ENCODE results near the gene MCL1.
"Not testable (repeated sequence)": the region's sequence is repeated elsewhere in the genome, so short reads cannot be mapped to it uniquely, and the experiment has no call there.

MCL1 gene

DNA sequence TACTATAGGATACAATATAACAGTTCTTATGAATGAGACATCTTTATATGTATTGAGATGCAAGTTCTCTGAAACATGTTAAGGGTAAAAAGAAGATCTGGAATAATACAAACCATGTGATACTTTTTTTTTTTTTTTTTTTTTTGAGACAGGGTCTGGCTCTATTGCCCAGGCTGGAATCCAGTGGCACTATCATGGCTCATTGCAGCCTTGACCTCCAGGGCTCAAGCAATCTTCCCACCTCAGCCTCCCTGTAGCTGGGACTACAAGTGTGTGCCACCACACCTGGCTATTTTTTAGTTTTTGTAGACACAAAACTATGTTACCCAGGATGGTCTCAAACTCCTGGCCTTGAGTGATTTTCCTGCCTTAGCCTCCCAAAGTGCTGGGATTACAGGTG is 22.1 kb upstream of the MCL1 start:
- DNase-seq = no peak

DNA sequence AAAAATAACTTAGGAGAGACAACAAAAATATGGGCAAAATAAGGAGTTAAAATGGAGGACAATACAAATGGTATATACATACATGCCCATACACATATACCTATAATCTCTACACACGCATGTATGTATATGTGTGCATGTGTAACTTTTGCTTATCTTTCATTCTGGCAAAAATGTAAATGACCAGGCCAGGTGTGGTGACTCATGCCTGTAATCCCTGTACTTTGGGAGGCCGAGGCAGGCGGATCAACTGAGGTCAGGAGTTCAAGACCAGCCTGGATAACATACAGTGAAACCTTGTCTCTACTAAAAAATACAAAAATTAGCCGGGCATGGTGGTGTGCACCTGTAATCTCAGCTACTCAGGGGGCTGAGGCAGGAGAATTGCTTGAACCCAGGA is 18.9 kb upstream of the MCL1 start:
- not testable (repeated sequence) for DNase-seq

DNA sequence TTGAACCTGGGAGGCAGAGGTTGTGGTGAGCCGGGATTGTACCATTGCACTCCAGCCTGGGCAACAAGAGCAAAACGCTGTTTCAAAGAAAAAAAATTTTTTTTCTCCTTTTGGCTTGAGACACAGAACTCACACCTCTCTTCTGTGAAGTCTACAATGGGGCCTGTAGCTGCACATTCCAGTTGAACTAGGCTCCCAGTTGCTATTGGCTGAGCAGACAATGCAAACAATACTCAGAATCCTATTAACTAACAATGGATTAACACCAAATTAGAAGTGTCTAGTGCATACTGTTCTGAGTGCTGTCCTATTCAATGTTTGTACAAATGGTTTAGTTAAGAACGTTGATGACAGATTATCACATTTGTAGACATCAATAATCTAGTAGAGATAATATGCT is 17.6 kb upstream of the MCL1 start:
- DNase-seq = no peak

DNA sequence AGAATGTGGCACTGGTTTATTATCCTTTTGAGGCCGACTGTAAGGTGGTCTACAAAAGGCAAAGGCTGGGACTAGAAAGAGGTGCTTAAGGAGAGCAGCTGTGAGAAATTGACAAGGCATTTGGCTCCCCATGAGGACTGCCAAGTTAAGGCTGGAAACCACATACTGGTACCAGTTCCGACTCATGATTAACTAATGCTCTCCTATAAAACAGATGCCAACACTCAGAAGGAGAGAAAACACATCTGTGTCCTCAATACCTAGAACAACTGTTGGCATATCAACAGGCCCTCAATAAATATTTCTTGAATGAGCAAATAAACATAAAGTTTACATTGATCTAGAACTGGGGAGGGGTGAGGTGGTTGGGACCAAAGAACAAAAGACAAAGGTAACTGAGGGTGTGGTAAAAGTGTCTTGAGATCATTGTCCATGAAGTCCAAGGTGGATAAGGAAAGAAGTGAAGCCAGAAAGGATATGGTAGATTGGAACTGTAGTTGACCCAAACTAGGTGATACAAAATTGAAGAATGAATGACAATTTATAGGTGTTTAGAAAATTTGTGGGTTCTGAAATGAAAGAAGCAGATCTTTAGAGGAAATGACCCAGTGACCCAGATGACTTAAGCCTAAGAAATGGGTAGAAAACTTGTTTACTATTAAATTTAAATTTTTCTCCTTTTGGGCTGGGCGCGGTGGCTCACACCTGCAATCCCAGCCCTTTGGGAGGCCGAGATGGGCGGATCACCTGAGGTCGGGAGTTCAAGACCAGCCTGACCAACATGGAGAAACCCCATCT is 16.9 kb upstream of the MCL1 start:
- DNase-seq = no peak

DNA sequence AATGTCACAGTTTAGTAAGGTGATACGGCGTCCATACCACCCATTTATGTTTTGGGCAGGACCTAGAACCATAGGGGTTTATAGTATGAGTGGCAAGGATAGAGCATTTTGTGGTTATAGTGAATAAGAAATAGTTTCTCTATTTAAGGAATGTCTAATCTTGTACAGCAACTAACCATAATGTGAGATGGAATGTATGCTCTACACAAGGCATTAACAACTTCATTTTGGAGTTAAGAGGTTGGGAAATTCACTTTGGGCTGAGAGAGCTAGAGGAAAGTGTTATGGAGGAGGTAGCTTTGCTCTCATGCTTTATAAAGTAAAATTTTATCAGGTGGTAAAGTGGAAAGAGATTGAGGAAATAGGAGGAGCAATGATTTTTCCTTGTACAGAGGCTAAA is 3.0 kb upstream of the MCL1 start:
- no peak for DNase-seq

DNA sequence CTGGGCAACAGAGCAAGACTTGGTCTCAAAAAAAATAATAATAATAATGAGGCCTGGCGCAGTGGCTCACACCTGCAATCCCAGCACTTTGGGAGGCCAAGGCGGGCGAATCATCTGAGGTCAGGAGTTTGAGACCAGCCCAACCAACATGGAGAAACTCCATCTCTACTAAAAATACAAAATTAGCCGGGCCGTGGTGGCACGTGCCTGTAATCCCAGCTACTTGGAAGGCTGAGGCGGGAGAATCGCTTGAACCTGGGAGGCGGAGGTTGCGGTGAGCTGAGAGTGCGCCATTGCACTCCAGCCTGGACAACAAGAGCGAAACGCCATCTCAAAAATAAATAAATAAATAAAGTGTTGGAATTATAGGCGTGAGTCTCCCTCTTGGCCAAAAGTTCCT is 2.6 kb upstream of the MCL1 start:
- DNase-seq = not testable (repeated sequence)

DNA sequence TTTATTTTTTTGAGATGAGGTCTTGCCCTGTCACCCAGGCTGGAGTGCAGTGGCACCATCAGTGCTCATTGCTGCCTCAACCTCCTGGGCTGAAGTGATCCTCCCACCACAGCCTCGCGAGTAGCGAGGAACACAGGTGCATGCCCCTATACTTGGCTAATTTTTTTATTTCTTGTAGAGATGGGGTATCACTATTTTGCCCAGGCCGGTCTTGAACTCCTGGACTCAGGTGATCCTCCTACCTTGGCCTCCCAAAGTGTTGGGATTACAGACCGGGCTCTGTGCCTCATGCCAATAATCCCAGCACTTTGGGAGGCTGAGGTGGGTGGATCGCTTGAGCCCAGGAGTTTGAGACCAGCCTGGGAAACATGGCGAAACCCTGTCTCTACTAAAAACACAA is 2.0 kb upstream of the MCL1 start:
- DNase-seq = not testable (repeated sequence)

DNA sequence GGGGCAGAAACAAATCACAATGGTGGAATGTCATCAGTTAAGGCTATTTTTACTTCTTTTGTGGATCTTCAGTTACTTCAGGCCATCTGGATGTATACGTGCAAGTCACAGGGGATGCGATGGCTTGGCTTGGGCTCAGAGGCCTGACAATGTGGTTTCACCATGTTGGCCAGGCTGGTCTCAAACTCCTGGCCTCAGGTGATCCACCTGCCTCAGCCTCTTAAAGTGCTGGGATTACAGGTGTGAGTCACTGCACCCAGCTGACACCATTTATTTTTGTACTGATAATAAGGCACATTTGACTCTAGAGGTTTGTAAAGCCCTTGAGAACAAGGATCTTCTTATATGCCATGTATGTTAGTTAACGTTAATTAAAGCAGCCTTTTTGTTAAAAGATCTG is 1.6 kb upstream of the MCL1 start:
- DNase-seq = not testable (repeated sequence)

DNA sequence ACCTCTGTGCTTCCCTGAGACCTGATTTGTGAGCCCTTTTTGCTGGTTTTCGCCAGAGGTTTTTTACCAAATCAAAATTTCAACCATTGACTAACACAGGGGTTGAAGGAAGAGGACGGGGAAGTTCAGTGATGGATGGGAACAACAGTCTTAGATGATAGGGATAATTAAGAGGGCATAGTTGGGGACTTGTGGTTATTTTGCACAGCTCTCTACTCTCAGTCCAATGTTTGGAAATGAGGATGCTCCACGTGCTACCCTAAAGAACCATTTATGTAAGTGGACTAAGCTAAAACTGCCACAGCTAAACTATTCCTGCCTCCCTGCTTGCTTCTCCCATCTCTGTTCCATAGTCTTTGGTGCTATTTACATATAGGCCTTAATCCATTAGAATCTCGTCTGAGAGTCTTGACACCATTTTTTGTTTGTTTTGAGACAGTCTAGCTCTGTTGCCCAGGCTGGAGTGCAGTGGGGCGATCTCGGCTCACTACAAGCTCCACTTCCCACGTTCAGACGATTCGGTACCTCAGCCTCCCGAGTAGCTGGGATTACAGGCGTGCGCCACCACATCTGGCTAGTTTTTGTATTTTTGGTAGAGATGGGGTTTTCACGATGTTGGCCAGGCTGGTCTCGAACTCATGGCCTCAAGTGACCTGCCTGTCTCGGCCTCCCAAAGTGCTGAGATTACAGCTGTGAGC is 684 bp upstream of the MCL1 start:
- DNase-seq = no peak

DNA sequence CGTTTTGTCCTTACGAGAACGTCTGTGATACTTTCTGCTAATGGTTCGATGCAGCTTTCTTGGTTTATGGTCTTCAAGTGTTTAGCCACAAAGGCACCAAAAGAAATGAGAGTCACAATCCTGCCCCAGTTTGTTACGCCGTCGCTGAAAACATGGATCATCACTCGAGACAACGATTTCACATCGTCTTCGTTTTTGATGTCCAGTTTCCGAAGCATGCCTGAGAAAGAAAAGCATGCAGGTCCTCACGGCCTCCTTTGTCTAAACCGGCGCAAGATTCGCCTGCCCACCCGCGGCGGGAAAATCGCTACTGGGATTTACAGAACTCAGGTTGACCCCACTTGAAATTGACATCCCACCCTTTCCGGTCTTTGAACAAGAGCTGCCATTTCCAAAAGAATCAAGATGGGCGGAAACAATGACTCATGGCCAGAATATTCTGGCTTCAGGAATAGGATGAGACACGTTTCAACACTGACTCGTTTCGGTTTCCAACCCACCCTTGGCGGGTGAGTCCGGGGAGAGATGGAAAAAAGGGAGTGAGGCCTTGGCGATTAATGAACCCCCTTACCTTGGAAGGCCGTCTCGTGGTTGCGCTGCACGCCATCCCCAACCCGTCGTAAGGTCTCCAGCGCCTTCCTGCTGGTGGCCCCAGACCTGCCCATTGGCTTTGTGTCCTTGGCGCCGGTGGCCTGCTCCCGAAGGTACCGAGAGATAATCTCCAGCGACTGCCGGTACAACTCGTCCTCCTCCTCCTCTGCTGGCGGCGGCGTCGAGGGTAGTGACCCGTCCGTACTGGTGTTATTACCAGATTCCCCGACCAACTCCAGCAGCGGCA is 919 bp downstream of the MCL1 start:
- DNase-seq = peak; percentile 70

DNA sequence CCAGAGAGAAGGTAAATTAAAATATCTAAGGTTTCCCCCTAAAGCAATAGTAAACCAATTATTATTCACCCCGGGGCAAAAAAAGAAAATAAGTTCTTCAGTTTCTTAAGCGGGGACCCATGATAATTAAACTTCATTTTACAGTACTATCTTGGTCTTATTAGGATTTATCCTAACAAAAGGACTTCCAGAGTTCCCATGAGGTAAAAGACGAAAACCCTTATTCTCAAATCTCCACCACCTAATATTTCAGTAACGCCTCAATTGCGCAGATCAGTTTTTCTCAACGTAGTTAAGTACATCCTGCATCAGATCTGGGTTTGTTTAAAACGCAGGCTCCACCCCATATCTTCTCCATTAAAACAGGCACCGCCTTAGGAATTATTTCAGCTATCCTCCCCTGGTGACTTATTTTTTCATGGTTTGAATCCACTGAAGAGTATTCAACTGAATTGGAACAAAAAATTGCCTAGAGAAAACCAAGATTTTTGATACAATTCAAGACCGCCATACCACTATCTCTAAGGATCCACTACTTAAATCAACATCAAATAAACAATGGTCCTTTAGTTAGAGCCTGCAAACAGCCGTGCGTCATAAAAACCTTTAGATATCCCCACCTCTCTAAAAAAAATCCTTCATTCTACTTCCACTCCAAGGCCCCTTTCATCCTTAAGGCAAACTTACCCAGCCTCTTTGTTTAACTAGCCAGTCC is 1.7 kb downstream of the MCL1 start:
- peak; percentile 41 for DNase-seq

DNA sequence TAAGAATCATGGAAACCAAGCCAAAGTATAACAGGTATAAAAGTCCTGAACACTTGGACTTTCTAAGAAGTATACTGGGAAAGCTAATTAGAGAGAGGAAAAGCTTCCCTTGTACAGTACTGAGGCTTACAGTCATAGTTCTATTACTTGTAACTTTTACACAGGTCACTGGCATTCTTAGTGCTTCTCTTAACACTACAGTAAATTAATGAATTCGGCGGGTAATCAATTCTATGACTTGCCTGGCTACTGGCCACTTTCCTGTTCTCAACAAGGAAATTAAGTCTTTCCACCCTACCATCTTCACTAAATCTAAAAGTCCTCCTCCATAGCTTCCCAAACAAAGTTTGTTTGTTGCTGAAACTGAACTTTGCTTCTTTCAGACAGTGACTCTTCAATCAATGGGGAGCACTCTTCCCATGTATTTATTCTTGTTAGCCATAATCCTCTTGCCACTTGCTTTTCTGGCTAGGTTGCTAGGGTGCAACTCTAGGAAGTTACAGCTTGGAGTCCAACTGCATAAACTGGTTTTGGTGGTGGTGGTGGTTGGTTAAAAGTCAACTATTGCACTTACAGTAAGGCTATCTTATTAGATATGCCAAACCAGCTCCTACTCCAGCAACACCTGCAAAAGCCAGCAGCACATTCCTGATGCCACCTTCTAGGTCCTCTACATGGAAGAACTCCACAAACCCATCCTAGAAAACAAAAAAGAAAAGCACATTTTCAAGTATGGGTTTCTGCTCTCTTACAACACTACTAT is 2.4 kb downstream of the MCL1 start:
- no peak for DNase-seq

DNA sequence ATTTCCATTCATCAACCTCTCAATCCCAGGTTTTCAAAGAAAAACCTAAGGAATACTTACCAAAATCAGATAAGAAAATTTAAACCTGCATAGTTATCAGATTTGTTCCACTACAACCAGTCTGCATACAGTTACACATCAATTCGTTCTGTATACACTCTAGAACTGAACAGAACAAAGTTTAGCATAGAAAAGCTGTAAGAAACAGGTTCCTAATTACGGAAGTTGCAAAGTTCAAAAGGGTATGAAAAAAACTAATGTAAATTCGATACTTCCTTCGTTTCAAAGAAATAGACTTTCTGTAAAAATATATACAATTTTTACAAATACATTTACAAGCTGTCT is 3.1 kb downstream of the MCL1 start:
- no peak for DNase-seq

DNA sequence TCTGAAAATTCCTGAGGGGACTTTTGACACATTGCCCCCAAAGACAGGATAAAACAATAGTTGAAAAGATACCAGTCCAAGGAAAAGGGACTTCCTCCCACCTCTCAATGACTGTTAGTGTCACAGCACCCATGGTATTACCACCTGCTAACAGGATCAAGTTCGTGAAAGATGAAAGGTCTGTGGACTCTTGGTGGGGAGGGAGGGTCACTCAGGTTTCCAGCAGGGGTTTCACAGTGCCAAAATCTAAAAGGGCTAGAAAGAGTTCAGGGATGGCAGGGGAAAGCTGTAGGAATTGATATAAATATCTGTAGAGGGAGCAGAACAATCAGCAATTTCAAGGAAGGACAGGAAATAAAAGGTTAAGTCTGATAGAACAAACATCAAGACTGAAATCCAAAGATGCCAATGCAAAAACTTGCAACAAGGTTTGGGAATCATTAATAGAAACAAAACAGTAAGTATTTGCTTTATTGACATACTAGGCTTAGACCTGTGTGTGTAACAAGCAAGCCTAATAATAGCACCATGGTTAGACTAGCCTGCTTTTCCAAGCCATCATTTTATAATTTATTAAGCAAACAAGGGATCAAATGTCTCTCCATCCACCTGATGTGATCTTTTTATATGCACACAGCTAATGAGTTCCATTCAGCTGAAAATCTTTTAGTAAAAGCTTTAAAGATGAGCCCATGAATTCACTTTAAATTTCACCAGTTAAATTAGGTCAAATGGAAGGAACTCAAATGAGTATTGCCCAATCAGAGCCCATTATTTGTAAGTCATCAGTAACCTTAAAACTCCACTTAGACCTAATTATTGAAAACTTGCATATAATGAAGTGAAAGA is 3.7 kb downstream of the MCL1 start:
- no peak for DNase-seq

DNA sequence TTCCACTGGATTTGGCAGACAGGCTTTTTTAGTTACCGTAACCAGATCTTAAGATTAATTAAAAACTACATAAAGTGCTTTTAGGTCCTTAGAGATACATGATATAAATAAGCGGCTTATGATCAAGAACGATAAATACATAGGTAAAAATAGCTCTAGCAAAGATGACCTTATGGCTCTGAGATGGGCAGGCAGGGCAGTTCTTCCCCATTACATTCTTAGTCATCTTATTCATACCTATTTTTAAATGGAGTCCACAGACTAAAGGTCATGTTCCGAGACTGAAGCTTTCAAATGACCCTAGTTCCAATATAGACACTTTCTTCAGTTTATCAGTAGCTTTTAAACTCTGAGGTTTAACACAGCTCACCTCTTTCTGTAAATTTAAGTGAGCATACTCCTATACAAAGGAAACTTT is 4.3 kb downstream of the MCL1 start:
- DNase-seq = no peak

DNA sequence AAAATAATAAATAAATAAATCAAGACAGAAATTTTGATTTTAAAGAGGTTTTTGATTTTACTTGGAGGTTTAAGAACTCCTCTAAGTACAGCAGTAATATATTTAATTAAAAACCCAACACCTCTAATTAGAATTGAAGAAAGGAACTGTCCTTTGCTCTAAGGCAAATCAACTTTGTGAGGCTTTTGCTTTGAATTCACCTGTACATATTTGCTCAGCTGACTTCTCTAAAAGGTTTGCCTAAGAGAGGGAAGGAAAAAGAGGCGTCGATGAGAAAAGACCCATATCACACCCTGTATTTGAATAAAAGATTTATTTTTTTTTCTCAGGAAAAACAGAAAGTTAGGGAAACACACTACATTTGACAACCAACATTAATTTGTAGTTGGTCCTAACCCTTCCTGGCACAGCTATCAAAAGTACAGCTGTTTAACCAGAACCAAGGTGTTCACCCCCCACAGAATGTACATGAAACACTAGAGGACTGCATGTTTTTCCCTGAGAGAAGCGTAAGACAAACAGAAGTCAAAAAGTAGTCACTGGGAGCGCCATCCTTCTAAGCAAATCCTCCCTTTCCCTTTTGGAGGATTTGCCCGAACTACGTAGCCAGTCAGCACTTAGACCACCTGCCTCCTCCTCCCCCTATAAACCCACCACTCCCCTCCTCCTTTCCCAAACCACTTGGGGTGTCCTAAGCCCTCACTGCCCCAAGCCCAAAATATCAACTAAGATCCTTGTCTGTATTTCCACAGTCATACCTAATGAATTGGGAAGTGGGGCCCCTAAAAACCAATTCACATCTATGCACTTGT is 4.9 kb downstream of the MCL1 start:
- DNase-seq = no peak

DNA sequence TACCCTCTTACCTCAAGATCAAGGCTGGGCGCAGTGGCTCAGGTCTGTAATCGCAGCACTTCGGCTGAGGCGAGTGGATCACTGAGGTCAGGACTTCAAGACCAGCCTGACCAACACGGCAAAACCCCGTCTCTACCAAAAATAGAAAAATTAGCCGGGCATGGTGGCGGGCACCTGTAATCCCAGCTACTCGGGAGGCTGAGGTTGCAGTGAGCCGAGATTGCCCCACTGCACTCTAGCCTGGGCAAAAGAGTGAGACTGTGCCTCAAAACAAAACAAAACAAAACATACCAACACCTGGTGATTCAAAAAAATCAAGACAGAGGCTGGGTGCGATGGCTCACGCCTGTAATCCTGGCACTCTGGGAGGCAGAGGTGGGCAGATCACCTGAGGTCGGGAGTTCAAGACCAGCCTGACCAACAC is 5.8 kb downstream of the MCL1 start:
- peak; percentile 35 for DNase-seq

DNA sequence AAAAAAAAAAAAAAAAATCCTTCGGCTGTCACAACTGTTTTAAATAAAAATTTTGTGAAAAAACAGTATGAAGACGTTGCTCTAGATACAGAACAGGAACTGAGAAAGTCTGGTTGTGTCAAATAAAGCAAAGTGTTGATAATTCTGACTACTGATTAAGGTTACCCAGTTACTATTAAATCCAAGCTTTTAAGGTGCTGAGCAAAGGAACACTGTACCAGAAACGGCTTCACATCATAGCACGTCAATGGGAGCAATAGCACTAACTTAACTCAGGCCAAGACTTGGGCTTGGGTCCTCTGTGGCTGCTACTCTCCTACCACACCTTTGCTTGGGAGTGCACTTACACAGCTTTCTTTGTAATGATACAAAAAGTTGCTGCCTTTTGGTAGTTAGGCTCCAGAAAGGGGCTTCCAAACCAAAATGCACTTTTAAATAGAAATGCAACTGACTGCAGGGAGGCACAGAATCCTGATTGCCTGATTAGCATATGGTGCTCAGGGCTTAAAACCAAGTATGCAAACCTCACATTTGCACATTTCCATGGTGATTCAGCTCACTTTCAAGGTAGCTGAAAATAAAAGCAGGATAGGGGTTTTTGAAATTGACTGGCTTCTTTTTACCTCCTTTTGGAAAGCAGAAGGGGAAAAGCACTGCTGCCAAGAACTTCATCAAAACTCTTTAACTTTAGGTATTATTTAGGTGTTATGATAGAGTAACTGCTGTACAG is 6.3 kb downstream of the MCL1 start:
- no peak for DNase-seq

DNA sequence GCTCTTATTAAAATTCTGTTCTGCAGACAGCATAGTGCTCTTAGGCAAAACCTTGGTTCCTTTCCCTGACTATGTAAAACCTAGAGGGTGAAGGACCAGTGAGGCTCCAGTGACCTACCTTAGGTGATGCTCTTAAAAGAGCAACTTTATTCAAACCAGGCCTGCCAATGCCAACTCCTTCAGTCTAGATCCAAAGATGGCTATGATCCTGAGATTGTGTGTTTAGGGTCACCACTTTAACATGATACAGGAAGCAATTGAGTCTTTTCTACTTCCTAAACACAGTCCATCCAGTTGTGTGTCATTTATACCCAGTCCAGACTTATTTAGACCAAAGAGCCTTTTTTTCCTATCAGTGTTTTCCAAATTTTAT is 10.8 kb downstream of the MCL1 start:
- peak; percentile 42 for DNase-seq

Data from activated CD4-positive, alpha-beta T cell treated with anti-CD3 and anti-CD28 coated beads, Interleukin-2, Interleukin-6, amounts not matched to agents 100 ng/mL and 50 ng/mL, durations not matched to agents 16 hours and 8 hours (primary cell).